HUES6 (cell line): ENCODE measurements around the gene STOML1.
A peak's percentile ranks its signal among the peaks of the same experiment; 100 is the strongest.

Experiments
- H3K27ac ChIP-seq: 2 replicates; pipeline ENCODE4 v1.7.0; 2013; ENCODE audit warnings: low read depth, mild to moderate bottlenecking, low read length, inconsistent platforms
- H3K27me3 ChIP-seq: 2 replicates; pipeline ENCODE4 v1.6.1; 2013; ENCODE audit warnings: low read length; ENCODE audit not compliant: control insufficient read depth, insufficient read depth
- H3K36me3 ChIP-seq: 2 replicates; pipeline ENCODE4 v1.6.1; 2013; ENCODE audit warnings: low read length; ENCODE audit not compliant: control insufficient read depth, insufficient read depth
- H3K4me1 ChIP-seq: 2 replicates; pipeline ENCODE4 v1.6.1; 2013; ENCODE audit warnings: low read length; ENCODE audit not compliant: control insufficient read depth, insufficient read depth
- H3K4me3 ChIP-seq: 2 replicates; pipeline ENCODE4 v1.5.1; 2013; ENCODE audit warnings: low read depth, low read length
- H3K9ac ChIP-seq: one replicate; pipeline ENCODE4 v1.6.1; 2013; ENCODE audit warnings: mild to moderate bottlenecking, low read length
- H3K9me3 ChIP-seq: 2 replicates; pipeline ENCODE4 v1.6.1; 2013; ENCODE audit warnings: low read depth, low read length; ENCODE audit not compliant: control insufficient read depth, insufficient read depth

Gene STOML1

GRCh38 chr15:74034206-74034755 is 42.2 kb upstream of the STOML1 start:
- peaks cover 37% of the 10 kb centered on the region for H3K36me3 ChIP-seq

GRCh38 chr15:74032606-74033561 is 40.8 kb upstream of the STOML1 start:
- H3K4me3 ChIP-seq, result no peak overlapping the region
- peaks cover 37% of the 10 kb centered on the region for H3K36me3 ChIP-seq

More at GRCh38 chr15:74034206-74034755, 42.2 kb upstream of the STOML1 start:
- no peak overlapping the region for H3K27ac ChIP-seq
- H3K9ac ChIP-seq, result no peak overlapping the region
- no peaks in the 10 kb centered on the region for H3K27me3 ChIP-seq
- no peaks in the 10 kb centered on the region for H3K9me3 ChIP-seq
- H3K4me3 ChIP-seq, result no peak overlapping the region
- H3K4me1 ChIP-seq, result peaks cover 25% of the 10 kb centered on the region

GRCh38 chr15:74032046-74032445 is 40.0 kb upstream of the STOML1 start:
- Histone ChIP-seq H3K9me3 (no peaks in the 10 kb centered on the region), H3K36me3 (peaks cover 37% of the 10 kb centered on the region), H3K27me3 (no peaks in the 10 kb centered on the region), H3K27ac (no peak overlapping the region), H3K4me1 (peaks cover 7% of the 10 kb centered on the region), H3K4me3 (no peak overlapping the region), H3K9ac (no peak overlapping the region)

More at GRCh38 chr15:74032606-74033561, 40.8 kb upstream of the STOML1 start:
- Histone ChIP-seq H3K9ac (no peak overlapping the region), H3K4me1 (peaks cover 16% of the 10 kb centered on the region), H3K27ac (0 out of 2 replicates have a peak overlapping the region, but pooled peaks have one; percentile 41), H3K9me3 (no peaks in the 10 kb centered on the region), H3K27me3 (no peaks in the 10 kb centered on the region)

DNA sequence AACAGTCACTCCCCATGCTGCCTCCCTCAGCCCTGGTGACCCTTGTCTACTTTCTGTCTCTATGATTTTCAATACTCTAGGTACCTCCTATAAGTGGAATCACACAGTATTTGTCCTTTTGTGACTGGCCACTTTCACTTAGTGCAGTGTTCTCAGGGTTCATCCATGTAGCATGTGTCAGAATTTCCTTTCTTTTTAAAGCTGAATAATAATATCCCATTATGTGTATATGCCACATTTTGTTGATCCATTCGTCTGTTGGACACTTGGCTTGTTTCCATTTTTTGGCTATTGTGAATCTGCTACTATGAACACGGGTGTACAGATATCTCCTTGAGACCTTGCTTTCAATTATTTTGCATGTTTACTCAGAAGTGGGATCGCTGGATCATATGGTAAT is 36.6 kb upstream of the STOML1 start:
- H3K9me3 ChIP-seq, result no peaks in the 10 kb centered on the region
- peaks cover 33% of the 10 kb centered on the region for H3K36me3 ChIP-seq
- H3K9ac ChIP-seq, result no peak overlapping the region
- no peak overlapping the region for H3K4me3 ChIP-seq
- no peaks in the 10 kb centered on the region for H3K27me3 ChIP-seq
- H3K4me1 ChIP-seq, result no peaks in the 10 kb centered on the region
- no peak overlapping the region for H3K27ac ChIP-seq

GRCh38 chr15:74027688-74028087 is 35.6 kb upstream of the STOML1 start:
- H3K4me1 ChIP-seq, result no peaks in the 10 kb centered on the region
- no peak overlapping the region for H3K9ac ChIP-seq
- H3K27ac ChIP-seq, result no peak overlapping the region
- no peak overlapping the region for H3K4me3 ChIP-seq
- H3K27me3 ChIP-seq, result no peaks in the 10 kb centered on the region
- peaks cover 33% of the 10 kb centered on the region for H3K36me3 ChIP-seq
- H3K9me3 ChIP-seq, result no peaks in the 10 kb centered on the region

DNA sequence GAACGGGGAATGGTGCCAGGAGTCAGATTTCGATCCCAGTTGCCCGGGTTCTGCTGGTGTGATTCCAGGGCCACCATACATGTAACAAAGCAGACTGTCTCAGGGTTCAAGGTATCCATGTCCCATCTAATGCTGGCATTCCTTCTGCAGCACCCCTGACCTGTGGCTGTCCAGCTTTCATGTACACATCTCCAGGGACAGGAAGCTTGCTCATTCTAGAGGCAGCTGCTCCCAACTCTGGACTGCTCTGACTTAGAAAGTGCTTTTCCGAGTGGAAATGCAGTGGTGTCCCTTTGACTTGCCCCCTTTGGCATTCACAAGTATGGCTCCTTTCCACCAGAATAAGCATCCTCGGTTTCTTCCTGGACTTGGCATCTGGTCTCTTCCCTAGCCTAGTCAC is 33.3 kb upstream of the STOML1 start:
- no peak overlapping the region for H3K9ac ChIP-seq
- no peaks in the 10 kb centered on the region for H3K4me1 ChIP-seq
- peaks cover 32% of the 10 kb centered on the region for H3K36me3 ChIP-seq
- no peak overlapping the region for H3K4me3 ChIP-seq
- H3K9me3 ChIP-seq, result no peaks in the 10 kb centered on the region
- H3K27ac ChIP-seq, result no peak overlapping the region
- no peaks in the 10 kb centered on the region for H3K27me3 ChIP-seq

DNA sequence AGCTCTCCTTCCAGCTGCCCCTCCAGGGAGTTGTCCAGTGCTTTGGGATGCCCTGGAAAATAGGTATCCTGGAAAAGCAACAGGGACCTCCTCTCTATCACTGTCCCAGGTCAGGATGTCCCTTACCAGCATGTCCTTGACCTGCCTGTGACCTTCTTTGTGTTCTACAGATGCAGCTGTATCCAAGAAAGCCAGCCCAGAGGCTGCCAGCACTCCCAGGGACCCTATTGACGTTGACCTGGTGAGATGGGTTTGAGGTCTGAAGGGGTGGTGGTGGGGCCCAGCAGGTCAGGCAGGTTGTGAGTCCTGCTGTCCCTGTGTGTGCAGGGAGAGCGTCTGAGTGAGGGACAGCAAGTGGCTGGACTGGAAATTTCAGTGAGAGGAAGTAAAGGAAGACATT is 32.6 kb upstream of the STOML1 start:
- no peak overlapping the region for H3K4me3 ChIP-seq
- H3K27me3 ChIP-seq, result no peaks in the 10 kb centered on the region
- H3K36me3 ChIP-seq, result peaks cover 32% of the 10 kb centered on the region
- no peaks in the 10 kb centered on the region for H3K9me3 ChIP-seq
- no peak overlapping the region for H3K27ac ChIP-seq
- no peaks in the 10 kb centered on the region for H3K4me1 ChIP-seq
- H3K9ac ChIP-seq, result no peak overlapping the region

- Histone ChIP-seq H3K27ac (no peak overlapping the region; the same call in 1 of the 2 replicates), H3K4me3 (no peak overlapping the region), H3K9ac (no peak overlapping the region), H3K4me1 (no peaks in the 10 kb centered on the region), H3K36me3 (peaks cover 32% of the 10 kb centered on the region), H3K27me3 (no peaks in the 10 kb centered on the region), H3K9me3 (no peaks in the 10 kb centered on the region)
Observed at GRCh38 chr15:74022706-74023470, 30.8 kb upstream of the STOML1 start.

- H3K27ac ChIP-seq, result no peak overlapping the region
- no peaks in the 10 kb centered on the region for H3K9me3 ChIP-seq
- H3K4me1 ChIP-seq, result no peaks in the 10 kb centered on the region
- H3K27me3 ChIP-seq, result no peaks in the 10 kb centered on the region
- no peak overlapping the region for H3K4me3 ChIP-seq
- no peak overlapping the region for H3K9ac ChIP-seq
- H3K36me3 ChIP-seq, result peaks cover 20% of the 10 kb centered on the region
Observed at GRCh38 chr15:74019734-74020133, 27.6 kb upstream of the STOML1 start.

DNA sequence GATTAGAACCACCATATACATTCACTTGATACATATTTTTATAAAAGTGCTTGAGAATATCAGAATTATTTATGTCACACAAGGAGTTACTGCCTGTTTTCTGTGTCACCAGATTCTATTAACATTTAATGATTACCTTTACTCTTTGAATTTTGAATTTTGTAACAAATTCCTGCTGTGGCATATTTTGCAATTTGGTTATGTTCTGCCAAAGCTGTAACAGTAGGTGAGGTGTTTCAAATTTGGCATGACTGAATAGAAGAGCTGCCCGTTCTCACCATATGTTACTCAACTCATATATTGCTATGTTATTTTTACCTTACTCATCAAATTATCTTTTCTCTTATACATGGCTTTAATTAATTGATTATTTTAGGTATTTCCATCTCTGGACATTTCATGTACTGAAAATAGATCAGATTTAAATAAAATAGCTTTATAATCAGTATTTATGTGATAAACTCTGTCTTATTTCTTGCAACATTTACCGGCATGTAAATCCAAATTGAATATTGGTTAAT is 21.3 kb upstream of the STOML1 start:
- no peak overlapping the region for H3K27ac ChIP-seq
- no peaks in the 10 kb centered on the region for H3K4me1 ChIP-seq
- H3K4me3 ChIP-seq, result no peak overlapping the region
- H3K9me3 ChIP-seq, result no peaks in the 10 kb centered on the region
- H3K36me3 ChIP-seq, result peaks cover 4% of the 10 kb centered on the region; the same call in 1 of the 2 replicates
- no peak overlapping the region for H3K9ac ChIP-seq
- H3K27me3 ChIP-seq, result no peaks in the 10 kb centered on the region
